Natural killer cell (primary cell): ENCODE results near the gene KRT83. TPM values are rescaled to one million over a fixed set of nuclear protein-coding genes. Genes with fewer than 3 reads are reported as not detected.

ENCODE experiments used
- ATAC-seq, 3 donors: fragments of 150-1000 bp in 2 of 3; fragments of 200-7000 bp in 1 of 3; cut with Tn5 transposase; 1 replicate in 1 of 3; 2 replicates in 2 of 3; pipeline ENCODE4 v1.10.0; 2021; ENCODE audit warnings: mild to moderate bottlenecking in 2 of 3, moderate library complexity in 2 of 3
- DNase-seq, 2 donors: peaks; one replicate each; pipeline versions ENCODE4 v3.0.0 to v3.0.0-alpha.2; 2013 to 2021; ENCODE audit warnings: mixed read lengths in 1 of 2
- H3K27ac ChIP-seq: one replicate; pipeline ENCODE4 v1.5.1; 2013; ENCODE audit warnings: mild to moderate bottlenecking, low read length
- H3K27me3 ChIP-seq: one replicate; pipeline ENCODE4 v1.6.1; 2013; ENCODE audit warnings: low read length; ENCODE audit not compliant: control insufficient read depth, insufficient read depth
- H3K36me3 ChIP-seq: one replicate; pipeline ENCODE4 v1.6.1; 2013; ENCODE audit warnings: low read length; ENCODE audit not compliant: control insufficient read depth, insufficient read depth
- H3K4me1 ChIP-seq: one replicate; pipeline ENCODE4 v1.6.1; 2013; ENCODE audit warnings: low read length; ENCODE audit not compliant: control insufficient read depth, insufficient read depth
- H3K4me3 ChIP-seq: one replicate; pipeline ENCODE4 v1.5.1; 2013; ENCODE audit warnings: low read length
- H3K9me3 ChIP-seq: one replicate; pipeline ENCODE4 v1.6.1; 2013; ENCODE audit warnings: low read length; ENCODE audit not compliant: control insufficient read depth, insufficient read depth
- H3K27ac Mint-ChIP-seq, 2 donors: one replicate each; pipeline ENCODE4 v1.8.0; 2022; ENCODE audit warnings: mild to moderate bottlenecking in 2 of 2, mixed read lengths in 2 of 2, moderate library complexity in 1 of 2
- H3K27me3 Mint-ChIP-seq, 2 donors: one replicate each; pipeline ENCODE4 v1.8.0; 2022; ENCODE audit warnings: low read depth in 2 of 2, mixed read lengths in 2 of 2
- H3K36me3 Mint-ChIP-seq: one replicate; pipeline ENCODE4 v1.8.0; 2022; ENCODE audit warnings: mixed read lengths
- H3K4me1 Mint-ChIP-seq, 2 donors: one replicate each; pipeline ENCODE4 v1.8.0; 2022; ENCODE audit warnings: mixed read lengths in 2 of 2
- H3K4me3 Mint-ChIP-seq: one replicate; pipeline ENCODE4 v1.8.0; 2022; ENCODE audit warnings: mild to moderate bottlenecking, moderate library complexity, mixed read lengths
- H3K9me3 Mint-ChIP-seq, 2 donors: one replicate each; pipeline ENCODE4 v1.8.0; 2022; ENCODE audit warnings: mixed read lengths in 2 of 2
- WGBS: methylation state at CpG from one replicate; pipeline ENCODE4 v1.1.7; 2013; ENCODE audit warnings: missing lambda C conversion rate; ENCODE audit not compliant: insufficient coverage; 5-methylcytosine and 5-hydroxymethylcytosine counted together
- intact Hi-C: fragments of 100-400 bp; cut with micrococcal nuclease; formaldehyde crosslinking; loops from one replicate; pipeline ENCODE4 v1.14.2; 2022
- total RNA-seq, 4 donors: library from RNA; stranded (reverse); fragments of 120-200 nt in 1 of 4; gene quantifications; one replicate each; pipeline versions ENCODE4 v1.2.3 to v1.2.4, GENCODE V29; 2013 to 2022
- TF ChIP-seq, protein P1 (sequence below): fragments of 200-600 bp; IDR thresholded peaks from one replicate; pipeline ENCODE4 v1.8.0; 2022; ENCODE audit warnings: antibody characterized with exemption

KRT83 gene
- total RNA-seq, 3 donors from 2014 or later (not counting 1 experiment from before 2014, with no cell fraction given) = not detected

- DNase-seq (no peak), ATAC-seq (peak in 2 of 3 donors; percentile 44 to 50)
- no peaks in the 10 kb centered on the region for H3K9me3 ChIP-seq
- H3K4me3 Mint-ChIP-seq = no peak overlapping the region
- WGBS = 83% methylated on average over 1 of the region's 1 CpG
- no peaks in the 10 kb centered on the region for H3K36me3 Mint-ChIP-seq
- H3K4me1 ChIP-seq = peaks cover 8% of the 10 kb centered on the region
- H3K4me3 ChIP-seq = no peak overlapping the region
- TF ChIP-seq, protein P1, sequence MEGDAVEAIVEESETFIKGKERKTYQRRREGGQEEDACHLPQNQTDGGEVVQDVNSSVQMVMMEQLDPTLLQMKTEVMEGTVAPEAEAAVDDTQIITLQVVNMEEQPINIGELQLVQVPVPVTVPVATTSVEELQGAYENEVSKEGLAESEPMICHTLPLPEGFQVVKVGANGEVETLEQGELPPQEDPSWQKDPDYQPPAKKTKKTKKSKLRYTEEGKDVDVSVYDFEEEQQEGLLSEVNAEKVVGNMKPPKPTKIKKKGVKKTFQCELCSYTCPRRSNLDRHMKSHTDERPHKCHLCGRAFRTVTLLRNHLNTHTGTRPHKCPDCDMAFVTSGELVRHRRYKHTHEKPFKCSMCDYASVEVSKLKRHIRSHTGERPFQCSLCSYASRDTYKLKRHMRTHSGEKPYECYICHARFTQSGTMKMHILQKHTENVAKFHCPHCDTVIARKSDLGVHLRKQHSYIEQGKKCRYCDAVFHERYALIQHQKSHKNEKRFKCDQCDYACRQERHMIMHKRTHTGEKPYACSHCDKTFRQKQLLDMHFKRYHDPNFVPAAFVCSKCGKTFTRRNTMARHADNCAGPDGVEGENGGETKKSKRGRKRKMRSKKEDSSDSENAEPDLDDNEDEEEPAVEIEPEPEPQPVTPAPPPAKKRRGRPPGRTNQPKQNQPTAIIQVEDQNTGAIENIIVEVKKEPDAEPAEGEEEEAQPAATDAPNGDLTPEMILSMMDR = no peak
- H3K9me3 Mint-ChIP-seq = no peaks in the 10 kb centered on the region
- H3K27ac ChIP-seq = no peak overlapping the region
- no peaks in the 10 kb centered on the region for H3K27me3 ChIP-seq
- H3K27me3 Mint-ChIP-seq = peaks cover 0 to 5% of the 10 kb centered on the region in 2 donors
- no peak overlapping the region for H3K27ac Mint-ChIP-seq
- H3K36me3 ChIP-seq = no peaks in the 10 kb centered on the region
- H3K4me1 Mint-ChIP-seq = peaks cover 33 to 34% of the 10 kb centered on the region in 2 donors
- intact Hi-C loops = no loop called here
Observed at GRCh38 chr12:52295663-52296062, 25.5 kb downstream of the KRT83 start.

- Histone ChIP-seq H3K4me3 (no peak overlapping the region), H3K9me3 (no peaks in the 10 kb centered on the region), H3K27me3 (no peaks in the 10 kb centered on the region), H3K36me3 (no peaks in the 10 kb centered on the region), H3K4me1 (peaks cover 8% of the 10 kb centered on the region), H3K27ac (no peak overlapping the region)
- TF ChIP-seq, protein P1 = no peak
- DNase-seq (no peak), ATAC-seq (peak in 1 of 3 donors; percentile 66)
- Mint-ChIP-seq H3K4me1 (peaks cover 33 to 34% of the 10 kb centered on the region in 2 donors), H3K4me3 (no peak overlapping the region), H3K27me3 (peaks cover 0 to 5% of the 10 kb centered on the region in 2 donors), H3K9me3 (no peaks in the 10 kb centered on the region), H3K36me3 (no peaks in the 10 kb centered on the region), H3K27ac (no peak overlapping the region)
- 25% methylated on average over 1 of the region's 1 CpG for WGBS
- intact Hi-C loops = no loop called here
Observed at GRCh38 chr12:52294803-52295202, 26.4 kb downstream of the KRT83 start.

- Mint-ChIP-seq H3K27me3 (peaks cover 0 to 5% of the 10 kb centered on the region in 2 donors), H3K9me3 (no peaks in the 10 kb centered on the region)
- 100% methylated on average over 1 of the region's 1 CpG for WGBS
Observed at GRCh38 chr12:52293926-52294325, 27.3 kb downstream of the KRT83 start.

More at GRCh38 chr12:52293926-52294325, 27.3 kb downstream of the KRT83 start:
- Mint-ChIP-seq H3K4me3 (no peak overlapping the region), H3K27ac (no peak overlapping the region), H3K4me1 (peaks cover 33 to 34% of the 10 kb centered on the region in 2 donors), H3K36me3 (no peaks in the 10 kb centered on the region)
- H3K4me3 ChIP-seq = no peak overlapping the region
- peaks cover 8% of the 10 kb centered on the region for H3K4me1 ChIP-seq
- no peak for DNase-seq
- H3K36me3 ChIP-seq = no peaks in the 10 kb centered on the region
- no peaks in the 10 kb centered on the region for H3K27me3 ChIP-seq
- intact Hi-C loops = no loop called here
- no peak for ATAC-seq
- no peaks in the 10 kb centered on the region for H3K9me3 ChIP-seq
- no peak overlapping the region for H3K27ac ChIP-seq
- TF ChIP-seq, protein P1 = no peak
